ENCODE results near the gene ZNF407.

ZNF407 gene

GRCh38 chr18:74589811-74590210 lies 7.9 kb upstream of the ZNF407 start:
- DNase-seq, result no peak

- DNase-seq, result no peak
These were observed 7.0 kb upstream of the ZNF407 start for GRCh38 chr18:74590671-74591070.

GRCh38 chr18:74595431-74595830 lies 2.2 kb upstream of the ZNF407 start:
- DNase-seq, result no peak

GRCh38 chr18:74597034-74597661 lies 522 bp upstream of the ZNF407 start:
- DNase-seq, result peak; percentile 90

GRCh38 chr18:74598350-74599001 lies 806 bp downstream of the ZNF407 start:
- DNase-seq, result no peak

GRCh38 chr18:74604361-74604760 lies 6.7 kb downstream of the ZNF407 start:
- DNase-seq, result no peak

- no peak for DNase-seq
These were observed 7.1 kb downstream of the ZNF407 start for GRCh38 chr18:74604774-74605173.

- DNase-seq, result no peak
These were observed 11.0 kb downstream of the ZNF407 start for GRCh38 chr18:74608681-74609080.

- no peak for DNase-seq
These were observed 11.9 kb downstream of the ZNF407 start for GRCh38 chr18:74609535-74609934.

GRCh38 chr18:74610051-74610615 lies 12.5 kb downstream of the ZNF407 start:
- no peak for DNase-seq

GRCh38 chr18:74610860-74611259 lies 13.2 kb downstream of the ZNF407 start:
- DNase-seq, result no peak

- DNase-seq, result no peak
These were observed 14.1 kb downstream of the ZNF407 start for GRCh38 chr18:74611765-74612164.

- no peak for DNase-seq
These were observed 15.7 kb downstream of the ZNF407 start for GRCh38 chr18:74613381-74613780.

GRCh38 chr18:74616494-74616893 lies 18.8 kb downstream of the ZNF407 start:
- DNase-seq, result no peak

GRCh38 chr18:74617486-74617885 lies 19.8 kb downstream of the ZNF407 start:
- no peak for DNase-seq

GRCh38 chr18:74622072-74622471 lies 24.4 kb downstream of the ZNF407 start:
- no peak for DNase-seq

- no peak for DNase-seq
These were observed 25.6 kb downstream of the ZNF407 start for GRCh38 chr18:74623047-74623816.

- DNase-seq, result no peak
These were observed 26.8 kb downstream of the ZNF407 start for GRCh38 chr18:74624466-74624865.

GRCh38 chr18:74625157-74625556 lies 27.5 kb downstream of the ZNF407 start:
- DNase-seq, result no peak

- no peak for DNase-seq
These were observed 28.6 kb downstream of the ZNF407 start for GRCh38 chr18:74626049-74626874.

- DNase-seq, result no peak
These were observed 33.1 kb downstream of the ZNF407 start for GRCh38 chr18:74630804-74631203.

- DNase-seq, result no peak
These were observed 33.5 kb downstream of the ZNF407 start for GRCh38 chr18:74631212-74631611.

Data from right forelimb (tissue), 1 donor.